MM.1S (cell line): ENCODE measurements around the gene WDR72.

Experiments used
- DNase-seq: peaks from one replicate; pipeline ENCODE4 v3.0.0-alpha.2; 2015
- H2AFZ ChIP-seq: fragments of 300-600 bp; sonication (generic); 2 replicates; pipeline ENCODE4 v1.6.0; 2016; ENCODE audit warnings: antibody characterized with exemption, low read length
- H3F3A ChIP-seq: fragments of 300-600 bp; sonication (generic); 2 replicates; pipeline ENCODE4 v1.6.1; 2016; ENCODE audit warnings: mild to moderate bottlenecking, antibody characterized with exemption, low read length, moderate library complexity, mixed read lengths; ENCODE audit not compliant: insufficient read depth
- H3K27ac ChIP-seq: fragments of 300-600 bp; sonication (generic); 2 replicates; pipeline ENCODE4 v1.5.1; 2016; ENCODE audit warnings: mild to moderate bottlenecking, low read length
- H3K27me3 ChIP-seq: fragments of 300-600 bp; sonication (generic); replicated peaks from 2 replicates; pipeline ENCODE4 v1.6.0; 2016; ENCODE audit warnings: low read length; ENCODE audit not compliant: insufficient read depth
- H3K36me3 ChIP-seq: fragments of 300-600 bp; sonication (generic); replicated peaks from 2 replicates; pipeline ENCODE4 v1.6.1; 2016; ENCODE audit warnings: mild to moderate bottlenecking, low read length, mixed read lengths; ENCODE audit not compliant: insufficient read depth
- H3K4me1 ChIP-seq: fragments of 300-600 bp; sonication (generic); 2 replicates; pipeline ENCODE4 v1.6.1; 2016; ENCODE audit warnings: low read length, mixed read lengths
- H3K4me2 ChIP-seq: fragments of 300-600 bp; sonication (generic); 2 replicates; pipeline ENCODE4 v1.6.0; 2016; ENCODE audit warnings: low read depth, low read length
- H3K4me3 ChIP-seq: fragments of 300-600 bp; sonication (generic); 2 replicates; pipeline ENCODE4 v1.5.1; 2016; ENCODE audit warnings: low read length, mixed read lengths
- H3K79me2 ChIP-seq: fragments of 300-600 bp; sonication (generic); 2 replicates; pipeline ENCODE4 v1.6.1; 2016; ENCODE audit warnings: mixed run types, low read length, mixed read lengths
- H3K9ac ChIP-seq: fragments of 300-600 bp; sonication (generic); 2 replicates; pipeline ENCODE4 v1.6.1; 2016; ENCODE audit warnings: low read length, mixed read lengths
- H3K9me2 ChIP-seq: fragments of 300-600 bp; sonication (generic); replicated peaks from 2 replicates; pipeline ENCODE4 v1.6.1; 2016; ENCODE audit warnings: mild to moderate bottlenecking, low read length, mixed read lengths; ENCODE audit not compliant: insufficient read depth
- H3K9me3 ChIP-seq: fragments of 300-600 bp; sonication (generic); replicated peaks from 2 replicates; pipeline ENCODE4 v1.6.1; 2016; ENCODE audit warnings: mild to moderate bottlenecking, low read length, mixed read lengths; ENCODE audit not compliant: insufficient read depth
- H4K20me1 ChIP-seq: fragments of 300-600 bp; sonication (generic); 2 replicates; pipeline ENCODE4 v1.6.1; 2016; ENCODE audit warnings: mild to moderate bottlenecking, low read length, moderate library complexity, mixed read lengths; ENCODE audit not compliant: insufficient read depth
- CTCF ChIP-seq: fragments of 300-600 bp; sonication (generic); IDR thresholded peaks from 2 replicates; pipeline ENCODE4 v1.5.1; 2016; ENCODE audit warnings: antibody characterized with exemption, low read length, mixed read lengths
- EZH2 ChIP-seq: fragments of 300-600 bp; sonication (generic); optimal IDR thresholded peaks from 2 replicates; pipeline ENCODE3; 2017; ENCODE audit warnings: low read depth, mild to moderate bottlenecking, antibody characterized with exemption, low read length, mixed read lengths
- EZH2phosphoT487 ChIP-seq: fragments of 300-600 bp; sonication (generic); IDR thresholded peaks from 2 replicates; pipeline ENCODE4 v1.6.1; 2018; ENCODE audit warnings: antibody characterized with exemption, low read length

Gene WDR72

GRCh38 chr15:53580366-53580765 is 179.1 kb downstream of the WDR72 start:
- no peak overlapping the region for H3K4me2 ChIP-seq
- DNase-seq, result no peak
- H3K36me3 ChIP-seq, result no peaks in the 10 kb centered on the region
- H3K9ac ChIP-seq, result no peak overlapping the region
- H3K4me1 ChIP-seq, result no peaks in the 10 kb centered on the region
- H3K27me3 ChIP-seq, result no peaks in the 10 kb centered on the region
- H3K4me3 ChIP-seq, result no peak overlapping the region
- TF ChIP-seq EZH2, result no peak
- TF ChIP-seq CTCF, result no peak
- no peak for TF ChIP-seq EZH2phosphoT487
- no peak overlapping the region for H3K27ac ChIP-seq
- H4K20me1 ChIP-seq, result no peaks in the 10 kb centered on the region
- H3K79me2 ChIP-seq, result no peaks in the 10 kb centered on the region
- no peaks in the 10 kb centered on the region for H3K9me3 ChIP-seq
- no peaks in the 10 kb centered on the region for H3K9me2 ChIP-seq
- no peak overlapping the region for H2AFZ ChIP-seq
- H3F3A ChIP-seq, result no peaks in the 10 kb centered on the region

GRCh38 chr15:53576841-53577240 is 182.6 kb downstream of the WDR72 start:
- Histone ChIP-seq H3K79me2 (no peaks in the 10 kb centered on the region), H3K9me2 (no peaks in the 10 kb centered on the region), H3K27ac (no peak overlapping the region), H3K27me3 (no peaks in the 10 kb centered on the region), H3K4me3 (no peak overlapping the region), H3K9ac (no peak overlapping the region), H3K9me3 (no peaks in the 10 kb centered on the region), H3F3A (no peaks in the 10 kb centered on the region), H3K4me2 (no peak overlapping the region), H2AFZ (no peak overlapping the region), H3K4me1 (no peaks in the 10 kb centered on the region), H3K36me3 (no peaks in the 10 kb centered on the region), H4K20me1 (no peaks in the 10 kb centered on the region)
- no peak for DNase-seq
- TF ChIP-seq EZH2 (no peak), EZH2phosphoT487 (no peak)

- no peaks in the 10 kb centered on the region for H3K9me2 ChIP-seq
- no peak overlapping the region for H3K4me2 ChIP-seq
- H3K9ac ChIP-seq, result no peak overlapping the region
- no peaks in the 10 kb centered on the region for H3K79me2 ChIP-seq
- no peak overlapping the region for H2AFZ ChIP-seq
- no peaks in the 10 kb centered on the region for H3F3A ChIP-seq
- H4K20me1 ChIP-seq, result no peaks in the 10 kb centered on the region
- H3K9me3 ChIP-seq, result no peaks in the 10 kb centered on the region
- H3K4me1 ChIP-seq, result no peaks in the 10 kb centered on the region
- no peaks in the 10 kb centered on the region for H3K27me3 ChIP-seq
- H3K27ac ChIP-seq, result no peak overlapping the region
- no peak overlapping the region for H3K4me3 ChIP-seq
- no peaks in the 10 kb centered on the region for H3K36me3 ChIP-seq
- TF ChIP-seq CTCF (no peak), EZH2 (no peak)
- DNase-seq, result no peak
Observed at GRCh38 chr15:53573091-53573490, 186.4 kb downstream of the WDR72 start.

- H3K9me2 ChIP-seq, result no peaks in the 10 kb centered on the region
- no peaks in the 10 kb centered on the region for H3K27me3 ChIP-seq
- TF ChIP-seq EZH2, result no peak
- no peaks in the 10 kb centered on the region for H3F3A ChIP-seq
- no peak for DNase-seq
- no peaks in the 10 kb centered on the region for H4K20me1 ChIP-seq
- H3K4me2 ChIP-seq, result no peak overlapping the region
- H3K9ac ChIP-seq, result no peak overlapping the region
- no peaks in the 10 kb centered on the region for H3K4me1 ChIP-seq
- no peak overlapping the region for H3K27ac ChIP-seq
- no peak overlapping the region for H3K4me3 ChIP-seq
- H3K9me3 ChIP-seq, result no peaks in the 10 kb centered on the region
- H3K36me3 ChIP-seq, result no peaks in the 10 kb centered on the region
- H3K79me2 ChIP-seq, result no peaks in the 10 kb centered on the region
- no peak overlapping the region for H2AFZ ChIP-seq
Observed at GRCh38 chr15:53569751-53570480, 189.5 kb downstream of the WDR72 start.
